Stimulated activated CD8-positive, alpha-beta memory T cell treated with anti-CD3 and anti-CD28 coated beads, Interleukin-7, amount 100 ng/mL, for 1 hour (primary cell): ENCODE measurements around the gene MILR1.
"Not testable (repeated sequence)": the region's sequence is repeated elsewhere in the genome, so short reads cannot be mapped to it uniquely, and the experiment has no call there.

ENCODE experiments used
- DNase-seq, 2 donors: peaks; one replicate each; pipeline ENCODE4 v3.0.0-alpha.2; 2020; ENCODE audit warnings: low read depth in 2 of 2

Gene MILR1

DNA sequence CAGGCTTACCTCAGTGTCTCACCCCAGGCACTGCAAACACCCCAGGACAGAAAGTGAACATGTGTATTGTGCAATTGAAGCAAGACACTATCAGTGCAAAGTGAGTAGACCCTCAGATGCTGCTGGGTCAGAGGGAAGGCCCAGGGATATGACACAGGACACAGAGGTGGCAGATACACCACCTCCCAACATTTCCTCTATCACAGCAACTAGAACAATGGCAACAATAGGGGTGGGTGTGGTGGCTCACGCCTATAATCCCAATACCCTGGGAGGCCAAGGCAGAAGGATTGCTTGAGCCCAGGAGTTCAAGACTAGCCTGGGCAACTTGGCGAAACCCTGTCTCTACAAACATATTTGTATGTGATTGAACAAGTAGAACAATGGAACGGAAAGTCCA is 22.5 kb downstream of the MILR1 start:
- DNase-seq = no peak

DNA sequence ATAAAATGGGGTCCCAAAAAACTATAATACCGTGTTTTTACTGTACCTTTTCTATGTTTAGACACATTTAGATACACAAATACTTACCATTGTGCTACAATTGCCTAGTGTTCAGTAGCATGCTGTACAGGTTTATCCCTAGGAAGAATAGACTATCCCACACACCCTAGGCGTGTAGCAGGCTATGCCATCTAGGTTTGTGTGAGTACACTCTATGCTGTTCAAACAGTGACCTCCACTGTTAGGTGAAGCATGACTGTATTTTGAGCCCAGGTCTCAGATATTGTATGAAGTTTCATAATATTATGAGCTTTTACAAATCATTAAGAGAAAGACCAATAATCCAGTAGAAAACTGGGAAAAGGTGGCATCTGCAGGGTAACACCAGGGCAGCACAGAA is 23.6 kb downstream of the MILR1 start:
- DNase-seq = no peak

DNA sequence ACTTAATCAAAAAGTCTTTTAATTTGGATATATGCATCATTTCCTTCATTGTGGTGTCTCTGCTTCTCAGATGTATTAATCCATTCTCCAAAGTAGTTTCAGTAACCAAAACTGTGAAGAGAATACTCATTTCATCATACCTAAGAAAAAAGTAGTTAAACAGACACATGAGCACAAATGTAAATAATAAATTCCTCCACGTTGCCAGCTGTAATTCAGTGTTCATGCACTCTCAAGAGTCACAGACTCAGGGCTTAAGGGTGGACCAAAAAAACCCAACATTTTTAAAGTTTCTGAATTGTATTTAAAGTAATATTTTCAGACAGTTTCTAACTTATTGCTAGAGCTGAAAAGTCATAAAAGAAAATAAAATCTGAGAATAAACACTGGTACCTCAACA is 28.9 kb downstream of the MILR1 start:
- no peak for DNase-seq

GRCh38 chr17:64480951-64481350 is 32.0 kb downstream of the MILR1 start:
- no peak for DNase-seq

GRCh38 chr17:64484380-64484779 is 35.5 kb downstream of the MILR1 start:
- DNase-seq = no peak

DNA sequence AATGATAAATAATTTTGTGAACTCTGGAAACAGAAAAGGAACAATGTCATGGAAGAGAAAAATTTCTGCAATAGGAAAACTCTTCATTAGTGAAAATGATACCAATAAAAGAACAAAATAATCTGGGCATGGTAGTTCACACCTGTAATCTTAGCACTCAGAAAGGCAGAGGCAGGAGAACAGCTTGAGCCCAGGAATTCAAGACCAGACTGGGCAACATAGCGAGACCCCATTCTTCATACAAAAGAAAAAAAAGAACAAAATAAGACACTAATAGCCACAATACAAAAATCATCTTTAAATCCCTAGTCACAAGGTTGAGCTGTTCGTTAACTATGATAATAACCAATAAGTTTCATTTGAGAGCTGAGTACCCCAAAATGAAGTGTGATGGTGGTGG is 39.4 kb downstream of the MILR1 start:
- DNase-seq = no peak

DNA sequence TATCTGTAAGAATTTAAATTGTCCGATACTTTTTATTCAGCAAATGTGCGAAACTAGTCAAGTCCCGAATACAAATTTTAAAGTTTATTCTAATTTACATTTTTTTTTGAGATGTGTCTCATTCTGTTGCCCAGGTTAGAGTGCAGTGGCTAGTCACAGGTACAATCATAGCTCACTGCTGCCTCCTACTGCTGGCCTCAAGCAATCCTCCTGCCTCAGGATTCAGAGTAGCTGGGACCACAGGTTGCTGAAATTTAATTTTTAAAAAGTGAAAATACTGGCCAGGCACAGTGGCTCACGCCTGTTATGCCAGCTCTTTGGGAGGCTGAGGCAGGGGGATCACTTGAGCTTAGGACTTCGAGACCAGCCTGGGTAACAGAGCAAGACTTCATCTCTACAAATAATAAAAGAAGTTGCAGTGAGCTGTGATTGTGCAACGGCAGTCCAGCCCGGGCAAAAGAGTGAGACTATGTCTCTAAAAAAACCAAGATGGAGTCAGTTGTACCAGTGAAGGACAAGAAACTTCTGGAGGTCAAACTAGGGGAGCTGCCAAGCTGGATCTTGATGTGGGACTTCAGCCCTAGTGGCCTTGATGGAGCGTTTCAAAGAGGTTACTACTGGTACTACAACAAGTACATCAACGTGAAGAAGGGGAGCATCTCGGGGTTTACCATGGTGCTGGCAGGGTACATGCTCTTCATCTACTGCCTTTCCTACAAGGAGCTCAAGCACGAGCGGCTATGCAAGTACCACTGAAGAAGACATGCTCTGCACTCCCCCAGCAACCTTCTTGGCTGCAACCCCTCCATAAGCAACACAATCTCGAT is 42.3 kb downstream of the MILR1 start:
- DNase-seq = no peak

- DNase-seq = no peak
Measured at GRCh38 chr17:64491994-64492393, 43.1 kb downstream of the MILR1 start.

DNA sequence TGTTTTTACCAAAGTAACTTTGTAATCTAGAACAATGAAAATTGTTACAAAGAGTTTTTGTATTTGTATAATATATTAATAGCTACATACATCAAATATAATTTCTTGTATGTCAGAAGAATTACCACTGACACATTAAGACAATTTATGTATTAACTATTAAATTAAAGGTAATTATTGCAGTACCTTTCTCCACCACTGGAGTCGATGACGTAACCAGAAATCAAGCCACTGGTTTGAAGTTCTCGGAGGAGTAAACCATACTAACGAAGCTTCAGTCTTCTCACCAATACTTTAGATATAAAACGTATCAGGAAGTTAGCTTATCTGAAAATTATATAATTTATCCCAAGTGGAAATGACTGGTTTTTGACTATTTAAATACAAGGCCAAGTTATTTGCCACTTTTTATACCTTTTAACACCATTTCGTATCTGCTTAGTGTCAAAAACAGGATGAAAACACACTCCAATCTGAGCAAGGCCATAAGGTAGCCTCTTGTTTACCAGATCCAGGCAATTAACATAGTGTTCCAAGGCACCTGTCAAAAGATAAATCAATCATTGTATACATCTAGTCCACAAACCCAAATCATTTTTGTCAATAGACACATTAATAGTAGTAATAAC is 43.7 kb downstream of the MILR1 start:
- DNase-seq = no peak

DNA sequence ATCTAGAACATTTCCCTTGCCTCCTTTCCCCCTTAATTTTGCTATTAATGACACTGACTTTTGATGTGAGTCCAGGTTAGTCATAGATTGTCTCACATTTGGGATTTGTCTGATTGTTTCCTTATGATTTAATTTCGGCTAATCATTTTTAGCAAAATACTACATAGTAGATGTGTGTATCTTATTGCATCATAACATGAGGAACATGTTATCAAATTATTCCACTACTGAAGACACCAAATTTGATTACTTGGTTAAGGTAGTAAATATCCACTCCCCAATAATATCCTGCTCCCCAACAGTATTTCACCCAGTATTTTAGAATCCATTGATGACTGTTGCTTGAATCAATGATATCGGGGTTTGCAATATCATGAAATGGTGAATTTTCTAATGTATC is 45.2 kb downstream of the MILR1 start:
- DNase-seq = no peak

GRCh38 chr17:64495300-64495699 is 46.4 kb downstream of the MILR1 start:
- not testable (repeated sequence) for DNase-seq

DNA sequence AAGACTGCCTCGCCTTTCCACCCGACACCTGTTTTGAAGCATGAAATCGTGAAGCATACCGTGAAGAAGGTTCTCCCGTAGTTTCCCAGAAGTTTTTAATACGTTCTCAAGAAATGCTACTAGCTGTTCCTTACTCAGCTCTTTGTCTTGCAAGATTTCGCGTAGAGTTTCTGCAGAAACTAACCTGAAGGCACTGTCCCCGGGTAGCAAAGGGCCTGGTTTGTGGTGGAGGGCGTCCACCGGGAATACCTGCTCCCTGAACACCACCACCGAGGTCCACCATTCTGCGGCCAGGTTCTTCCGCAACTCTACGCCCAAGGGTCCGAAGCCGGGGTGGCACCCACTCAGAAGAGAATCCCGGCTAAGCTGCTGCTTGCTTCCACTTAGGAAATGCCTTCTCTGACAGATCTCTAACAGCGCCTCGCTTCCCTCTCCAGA is 47.5 kb downstream of the MILR1 start:
- DNase-seq = peak in 1 of 2 donors; percentile 5

DNA sequence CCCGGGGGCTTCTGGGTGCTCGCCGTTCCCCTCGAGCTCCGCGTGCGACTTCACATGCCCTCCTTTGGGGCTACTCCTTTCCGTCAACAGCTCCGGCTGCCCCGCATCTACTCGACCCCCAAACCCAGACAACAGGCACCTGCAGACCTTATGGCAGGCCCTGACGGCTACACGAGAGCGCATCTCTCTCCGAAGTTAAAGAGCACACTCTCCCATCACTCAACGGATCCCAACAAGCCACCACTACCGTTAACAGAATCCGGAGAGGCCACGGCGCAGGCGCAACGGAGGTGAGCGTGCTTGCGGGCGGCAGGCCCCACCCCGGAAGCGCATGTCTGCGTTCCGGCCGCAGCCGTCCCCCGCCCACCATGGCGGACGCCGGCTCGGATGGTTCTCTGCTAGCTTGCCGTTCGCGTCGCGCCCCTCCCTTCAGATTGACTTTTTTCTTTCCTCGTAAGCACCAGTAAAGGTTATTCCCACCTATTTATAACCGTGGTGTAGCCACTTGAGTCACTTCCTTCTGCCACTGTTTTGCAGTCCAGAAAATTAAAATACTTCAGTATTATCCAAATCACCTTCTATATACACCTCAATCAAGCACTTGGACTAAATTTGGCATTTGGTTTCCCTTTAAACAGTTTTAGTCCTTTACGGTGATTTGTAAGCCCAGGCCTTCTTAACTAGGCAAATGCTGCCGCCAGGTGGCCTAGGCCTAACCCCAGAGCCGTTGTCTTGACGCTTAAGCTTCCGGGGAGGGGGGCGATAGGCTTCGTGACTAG is 48.1 kb downstream of the MILR1 start, which contains the start of gene POLG2:
POLG2 (minus strand) TSS at position 269 of the 779 bp plus-strand sequence; CDS start at position 183, 86 bp downstream.
- peak; percentile 91 to 93 for DNase-seq

GRCh38 chr17:64497565-64498035 is 48.7 kb downstream of the MILR1 start:
- no peak for DNase-seq

GRCh38 chr17:64498308-64499203 is 49.6 kb downstream of the MILR1 start:
- DNase-seq = no peak

- DNase-seq = no peak
Measured at GRCh38 chr17:64499805-64500486, 51.0 kb downstream of the MILR1 start.

- no peak for DNase-seq
Measured at GRCh38 chr17:64500487-64500859, 51.6 kb downstream of the MILR1 start.

GRCh38 chr17:64500862-64501765 is 52.2 kb downstream of the MILR1 start:
- no peak for DNase-seq

DNA sequence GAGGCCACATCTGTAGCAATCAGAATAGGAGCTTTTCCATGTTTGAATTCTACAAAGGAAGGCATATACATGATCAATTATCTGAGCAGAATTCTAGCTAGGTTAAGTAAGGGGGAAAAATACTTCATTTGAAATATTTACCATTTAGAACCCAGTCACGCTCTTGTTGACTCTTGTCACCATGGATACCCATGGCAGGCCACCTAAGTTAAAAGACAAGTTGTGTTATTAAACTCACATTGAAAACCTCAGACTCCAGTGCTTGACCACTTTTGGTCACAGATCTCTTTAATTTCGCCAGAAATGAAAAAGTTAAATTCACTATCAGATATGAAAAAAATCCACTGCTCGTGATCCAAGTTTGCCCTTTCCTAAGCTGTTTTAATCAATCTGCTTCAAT is 53.1 kb downstream of the MILR1 start:
- no peak for DNase-seq

- DNase-seq = no peak
Measured at GRCh38 chr17:64502809-64503208, 53.9 kb downstream of the MILR1 start.
